22Rv1 (cell line): Measurements from ENCODE around the gene ZIC2.

Experiments used
- ZFX ChIP-seq: fragments of 450-650 bp; IDR thresholded peaks from 2 replicates; pipeline ENCODE4 v1.6.1; 2017; ENCODE audit warnings: antibody characterized with exemption, borderline replicate concordance
- TF ChIP-seq, protein P1 (sequence below): fragments of 450-650 bp; IDR thresholded peaks from 2 replicates; pipeline ENCODE4 v1.5.1; 2017; ENCODE audit warnings: mild to moderate bottlenecking

DNA sequence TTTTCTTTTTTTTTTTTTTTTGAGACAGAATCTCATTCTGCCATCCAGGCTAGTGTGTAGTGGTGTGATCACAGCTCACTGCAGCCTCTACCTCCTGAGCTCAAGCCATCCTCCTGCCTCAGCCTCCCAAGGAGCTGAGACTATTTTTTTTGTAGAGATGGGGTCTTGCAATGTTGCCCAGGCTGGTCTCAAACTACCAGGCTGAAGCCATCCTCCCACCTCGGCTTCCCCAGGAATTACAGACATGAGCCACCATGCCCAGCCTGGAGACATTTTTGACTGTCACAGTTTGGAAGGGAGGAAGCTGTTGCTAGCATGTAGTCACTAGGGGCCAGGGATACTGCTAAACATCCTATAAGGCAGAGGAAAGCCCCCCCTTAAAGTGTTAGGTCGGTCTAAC lies 33.9 kb upstream of the ZIC2 start:
- TF ChIP-seq, protein P1, sequence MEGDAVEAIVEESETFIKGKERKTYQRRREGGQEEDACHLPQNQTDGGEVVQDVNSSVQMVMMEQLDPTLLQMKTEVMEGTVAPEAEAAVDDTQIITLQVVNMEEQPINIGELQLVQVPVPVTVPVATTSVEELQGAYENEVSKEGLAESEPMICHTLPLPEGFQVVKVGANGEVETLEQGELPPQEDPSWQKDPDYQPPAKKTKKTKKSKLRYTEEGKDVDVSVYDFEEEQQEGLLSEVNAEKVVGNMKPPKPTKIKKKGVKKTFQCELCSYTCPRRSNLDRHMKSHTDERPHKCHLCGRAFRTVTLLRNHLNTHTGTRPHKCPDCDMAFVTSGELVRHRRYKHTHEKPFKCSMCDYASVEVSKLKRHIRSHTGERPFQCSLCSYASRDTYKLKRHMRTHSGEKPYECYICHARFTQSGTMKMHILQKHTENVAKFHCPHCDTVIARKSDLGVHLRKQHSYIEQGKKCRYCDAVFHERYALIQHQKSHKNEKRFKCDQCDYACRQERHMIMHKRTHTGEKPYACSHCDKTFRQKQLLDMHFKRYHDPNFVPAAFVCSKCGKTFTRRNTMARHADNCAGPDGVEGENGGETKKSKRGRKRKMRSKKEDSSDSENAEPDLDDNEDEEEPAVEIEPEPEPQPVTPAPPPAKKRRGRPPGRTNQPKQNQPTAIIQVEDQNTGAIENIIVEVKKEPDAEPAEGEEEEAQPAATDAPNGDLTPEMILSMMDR, result no peak
- TF ChIP-seq ZFX, result no peak
